OCI-LY1 (cell line): ENCODE results near the gene LAMA5.

ENCODE experiments used
- H2AFZ ChIP-seq: fragments of 200-600 bp; sonication (generic), shearing (Covaris generic); 2 replicates; pipeline ENCODE4 v1.6.0; 2014; ENCODE audit warnings: antibody characterized with exemption, mild to moderate bottlenecking, low read length
- H3F3A ChIP-seq: fragments of 200-600 bp; sonication (generic), shearing (Covaris generic); 2 replicates; pipeline ENCODE4 v1.6.0; 2014; ENCODE audit warnings: mild to moderate bottlenecking, antibody characterized with exemption, low read length, moderate library complexity; ENCODE audit not compliant: insufficient read depth
- H3K27ac ChIP-seq: fragments of 200-600 bp; sonication (generic); 2 replicates; pipeline ENCODE4 v1.5.1; 2014; ENCODE audit warnings: low read length, mixed run types, mild to moderate bottlenecking, low read depth; ENCODE audit not compliant: poor library complexity, severe bottlenecking
- H3K27me3 ChIP-seq: fragments of 200-600 bp; sonication (generic); 2 replicates; pipeline ENCODE4 v1.6.0; 2014; ENCODE audit warnings: antibody characterized with exemption, mild to moderate bottlenecking, low read length, moderate library complexity; ENCODE audit not compliant: insufficient read depth
- H3K36me3 ChIP-seq: fragments of 200-600 bp; sonication (generic); 2 replicates; pipeline ENCODE4 v1.6.1; 2014; ENCODE audit warnings: mild to moderate bottlenecking, antibody characterized with exemption, low read length, moderate library complexity, mixed read lengths; ENCODE audit not compliant: insufficient read depth
- H3K4me1 ChIP-seq: fragments of 200-600 bp; sonication (generic); 2 replicates; pipeline ENCODE4 v1.5.1; 2014; ENCODE audit warnings: mild to moderate bottlenecking, low read length, moderate library complexity; ENCODE audit not compliant: insufficient read depth, severe bottlenecking
- H3K4me2 ChIP-seq: fragments of 200-600 bp; sonication (generic), shearing (Covaris generic); 2 replicates; pipeline ENCODE4 v1.6.1; 2014; ENCODE audit warnings: low read length
- H3K4me3 ChIP-seq: fragments of 200-600 bp; sonication (generic); 2 replicates; pipeline ENCODE4 v1.5.1; 2014; ENCODE audit warnings: low read length, low read depth, mild to moderate bottlenecking, mixed read lengths; ENCODE audit not compliant: poor library complexity, severe bottlenecking
- H3K79me2 ChIP-seq: fragments of 200-600 bp; shearing (Covaris generic); 2 replicates; pipeline ENCODE4 v1.6.1; 2016; ENCODE audit warnings: mixed run types, low read length, mixed read lengths; ENCODE audit not compliant: insufficient read depth
- H3K9ac ChIP-seq: fragments of 200-600 bp; sonication (generic), shearing (Covaris generic); 2 replicates; pipeline ENCODE4 v1.6.1; 2014; ENCODE audit warnings: mild to moderate bottlenecking, low read length, mixed read lengths
- H3K9me2 ChIP-seq: fragments of 200-600 bp; sonication (generic), shearing (Covaris generic); 2 replicates; pipeline ENCODE4 v1.6.1; 2014; ENCODE audit warnings: low read depth, mild to moderate bottlenecking, low read length, mixed read lengths
- H3K9me3 ChIP-seq: fragments of 200-600 bp; shearing (Covaris generic); 2 replicates; pipeline ENCODE4 v1.6.1; 2014; ENCODE audit warnings: low read length, mixed read lengths
- H4K20me1 ChIP-seq: fragments of 200-600 bp; sonication (generic), shearing (Covaris generic); 2 replicates; pipeline ENCODE4 v1.6.0; 2016; ENCODE audit warnings: mild to moderate bottlenecking, low read length; ENCODE audit not compliant: insufficient read depth
- EZH2 ChIP-seq: fragments of 200-600 bp; sonication (generic), shearing (Covaris generic); IDR thresholded peaks from 2 replicates; pipeline ENCODE4 v1.8.0; 2017; ENCODE audit warnings: borderline replicate concordance, mixed run types, mild to moderate bottlenecking, antibody characterized with exemption, low read length, moderate library complexity, mixed read lengths
- TF ChIP-seq, protein P1 (sequence below): fragments of 200-600 bp; sonication (generic), shearing (Covaris generic); IDR thresholded peaks from 2 replicates; pipeline ENCODE4 v1.5.1; 2017; ENCODE audit warnings: mild to moderate bottlenecking, antibody characterized with exemption, low read length, moderate library complexity, mixed read lengths

LAMA5 gene

GRCh38 chr20:62368392-62368975, 1.4 kb upstream of the LAMA5 start:
- Histone ChIP-seq H3K79me2 (no peaks in the 10 kb centered on the region), H3K27ac (no peak overlapping the region), H3K9me2 (no peaks in the 10 kb centered on the region), H3K27me3 (peaks cover 22% of the 10 kb centered on the region; the same call in 1 of the 2 replicates), H3K4me1 (peaks cover 16% of the 10 kb centered on the region), H3K4me2 (no peak overlapping the region; the same call in 1 of the 2 replicates), H3K9ac (no peak overlapping the region), H3F3A (no peaks in the 10 kb centered on the region), H3K4me3 (no peak overlapping the region), H4K20me1 (no peaks in the 10 kb centered on the region), H3K9me3 (no peaks in the 10 kb centered on the region), H2AFZ (no peak overlapping the region), H3K36me3 (no peaks in the 10 kb centered on the region)
- no peak for TF ChIP-seq EZH2
- TF ChIP-seq, protein P1, sequence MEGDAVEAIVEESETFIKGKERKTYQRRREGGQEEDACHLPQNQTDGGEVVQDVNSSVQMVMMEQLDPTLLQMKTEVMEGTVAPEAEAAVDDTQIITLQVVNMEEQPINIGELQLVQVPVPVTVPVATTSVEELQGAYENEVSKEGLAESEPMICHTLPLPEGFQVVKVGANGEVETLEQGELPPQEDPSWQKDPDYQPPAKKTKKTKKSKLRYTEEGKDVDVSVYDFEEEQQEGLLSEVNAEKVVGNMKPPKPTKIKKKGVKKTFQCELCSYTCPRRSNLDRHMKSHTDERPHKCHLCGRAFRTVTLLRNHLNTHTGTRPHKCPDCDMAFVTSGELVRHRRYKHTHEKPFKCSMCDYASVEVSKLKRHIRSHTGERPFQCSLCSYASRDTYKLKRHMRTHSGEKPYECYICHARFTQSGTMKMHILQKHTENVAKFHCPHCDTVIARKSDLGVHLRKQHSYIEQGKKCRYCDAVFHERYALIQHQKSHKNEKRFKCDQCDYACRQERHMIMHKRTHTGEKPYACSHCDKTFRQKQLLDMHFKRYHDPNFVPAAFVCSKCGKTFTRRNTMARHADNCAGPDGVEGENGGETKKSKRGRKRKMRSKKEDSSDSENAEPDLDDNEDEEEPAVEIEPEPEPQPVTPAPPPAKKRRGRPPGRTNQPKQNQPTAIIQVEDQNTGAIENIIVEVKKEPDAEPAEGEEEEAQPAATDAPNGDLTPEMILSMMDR, result no peak

GRCh38 chr20:62367633-62368391, 700 bp upstream of the LAMA5 start:
- Histone ChIP-seq H3K4me2 (peak overlapping the region; percentile 84), H3K27ac (no peak overlapping the region), H3K9me2 (no peaks in the 10 kb centered on the region), H2AFZ (no peak overlapping the region), H3F3A (no peaks in the 10 kb centered on the region), H4K20me1 (no peaks in the 10 kb centered on the region), H3K79me2 (no peaks in the 10 kb centered on the region), H3K9me3 (no peaks in the 10 kb centered on the region), H3K4me1 (peaks cover 16% of the 10 kb centered on the region), H3K36me3 (no peaks in the 10 kb centered on the region), H3K9ac (no peak overlapping the region; the same call in 1 of the 2 replicates), H3K4me3 (peak overlapping the region; percentile 50), H3K27me3 (peaks cover 22% of the 10 kb centered on the region; the same call in 1 of the 2 replicates)
- TF ChIP-seq EZH2, result no peak
- TF ChIP-seq, protein P1, result no peak

- Histone ChIP-seq H2AFZ (no peak overlapping the region), H3K4me1 (peaks cover 16% of the 10 kb centered on the region), H3K27me3 (peaks cover 22% of the 10 kb centered on the region; the same call in 1 of the 2 replicates), H3K27ac (no peak overlapping the region), H3K9ac (peak overlapping the region; percentile 63), H3K36me3 (no peaks in the 10 kb centered on the region), H3K9me3 (no peaks in the 10 kb centered on the region), H3K4me2 (peak overlapping the region; percentile 84), H3K9me2 (no peaks in the 10 kb centered on the region), H3K4me3 (peak overlapping the region; percentile 65), H3K79me2 (no peaks in the 10 kb centered on the region), H3F3A (no peaks in the 10 kb centered on the region), H4K20me1 (no peaks in the 10 kb centered on the region)
- TF ChIP-seq EZH2, result no peak
- TF ChIP-seq, protein P1, result no peak
Measured at GRCh38 chr20:62366370-62367135, 559 bp downstream of the LAMA5 start.
